Breast epithelium (tissue), 4 donors: Measurements from ENCODE around the gene MAP3K19. TPM values are rescaled to one million over a fixed set of nuclear protein-coding genes. Genes with fewer than 3 reads are reported as not detected.
"Not testable (repeated sequence)": the region's sequence is repeated elsewhere in the genome, so short reads cannot be mapped to it uniquely, and the experiment has no call there.

ENCODE experiments used
- DNase-seq, 2 donors: peaks; one replicate each; pipeline ENCODE4 v3.0.0-alpha.2; 2019; ENCODE audit warnings: low spot score in 2 of 2
- H3K27ac ChIP-seq, 2 donors: fragments of 200-600 bp; sonication (generic) in 1 of 2; one replicate each; pipeline ENCODE4 v1.5.1; 2016 to 2019; ENCODE audit warnings: mild to moderate bottlenecking in 1 of 2
- H3K27me3 ChIP-seq, 2 donors: fragments of 200-600 bp; sonication (generic) in 1 of 2; one replicate each; pipeline versions ENCODE4 v1.5.1 to v1.6.0; 2017 to 2019; ENCODE audit warnings: control low read depth in 1 of 2, mild to moderate bottlenecking in 1 of 2
- H3K36me3 ChIP-seq: fragments of 200-600 bp; one replicate; pipeline ENCODE4 v1.5.1; 2019
- H3K4me1 ChIP-seq, 2 donors: fragments of 200-600 bp; sonication (generic); one replicate each; pipeline ENCODE4 v1.5.1; 2016 to 2019; ENCODE audit warnings: control low read depth in 1 of 2
- H3K4me3 ChIP-seq, 3 donors: fragments of 200-600 bp; sonication (generic); 1 replicate in 2 of 3; 2 replicates in 1 of 3; pipeline ENCODE4 v1.5.1; 2016 to 2019; ENCODE audit warnings: mild to moderate bottlenecking in 3 of 3, moderate library complexity in 2 of 3
- H3K9me3 ChIP-seq, 2 donors: fragments of 200-600 bp; sonication (generic) in 1 of 2; one replicate each; pipeline ENCODE4 v1.5.1; 2016 to 2019; ENCODE audit warnings: control low read depth in 1 of 2
- POLR2A ChIP-seq: fragments of 450-650 bp; IDR thresholded peaks from one replicate; pipeline ENCODE4 v1.6.1; 2016; ENCODE audit warnings: antibody characterized with exemption, mild to moderate bottlenecking, moderate library complexity
- POLR2AphosphoS5 ChIP-seq, 3 donors: sonication (generic); formaldehyde crosslinking; IDR thresholded peaks; one replicate each; pipeline ENCODE4 v1.6.1; 2017; ENCODE audit warnings: antibody characterized with exemption in 3 of 3
- intact Hi-C: fragments of 100-400 bp; cut with DNase I; formaldehyde crosslinking; loops from one replicate; pipeline ENCODE4 v1.15.1; 2023; ENCODE audit warnings: low total_unique reads
- total RNA-seq, 3 donors: library from RNA; depleted of rRNA; stranded (reverse); fragments of >200 nt; gene quantifications; one replicate each; pipeline ENCODE4 v1.1.0, GENCODE V29; 2016
- TF ChIP-seq, protein P1 (sequence below), 3 donors: fragments of 450-650 bp; IDR thresholded peaks; one replicate each; pipeline ENCODE4 v1.5.1; 2016 to 2017; ENCODE audit warnings: antibody characterized with exemption in 3 of 3, mild to moderate bottlenecking in 3 of 3, moderate library complexity in 3 of 3

MAP3K19 gene
- total RNA-seq, 3 donors from 2014 or later, result not detected

- Histone ChIP-seq H3K36me3 (no peaks in the 10 kb centered on the region), H3K4me3 (no peak overlapping the region), H3K4me1 (no peaks in the 10 kb centered on the region), H3K9me3 (no peaks in the 10 kb centered on the region), H3K27ac (no peak overlapping the region), H3K27me3 (no peaks in the 10 kb centered on the region)
- intact Hi-C loops, result no loop called here
- no peak for DNase-seq
- TF ChIP-seq, protein P1, sequence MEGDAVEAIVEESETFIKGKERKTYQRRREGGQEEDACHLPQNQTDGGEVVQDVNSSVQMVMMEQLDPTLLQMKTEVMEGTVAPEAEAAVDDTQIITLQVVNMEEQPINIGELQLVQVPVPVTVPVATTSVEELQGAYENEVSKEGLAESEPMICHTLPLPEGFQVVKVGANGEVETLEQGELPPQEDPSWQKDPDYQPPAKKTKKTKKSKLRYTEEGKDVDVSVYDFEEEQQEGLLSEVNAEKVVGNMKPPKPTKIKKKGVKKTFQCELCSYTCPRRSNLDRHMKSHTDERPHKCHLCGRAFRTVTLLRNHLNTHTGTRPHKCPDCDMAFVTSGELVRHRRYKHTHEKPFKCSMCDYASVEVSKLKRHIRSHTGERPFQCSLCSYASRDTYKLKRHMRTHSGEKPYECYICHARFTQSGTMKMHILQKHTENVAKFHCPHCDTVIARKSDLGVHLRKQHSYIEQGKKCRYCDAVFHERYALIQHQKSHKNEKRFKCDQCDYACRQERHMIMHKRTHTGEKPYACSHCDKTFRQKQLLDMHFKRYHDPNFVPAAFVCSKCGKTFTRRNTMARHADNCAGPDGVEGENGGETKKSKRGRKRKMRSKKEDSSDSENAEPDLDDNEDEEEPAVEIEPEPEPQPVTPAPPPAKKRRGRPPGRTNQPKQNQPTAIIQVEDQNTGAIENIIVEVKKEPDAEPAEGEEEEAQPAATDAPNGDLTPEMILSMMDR (IDR thresholded peaks at IDR 0.05), result no peak
- TF ChIP-seq POLR2A, result no peak
- no peak for TF ChIP-seq POLR2AphosphoS5 (IDR thresholded peaks at IDR 0.05)
Measured at GRCh38 chr2:134982603-134983002, 64.6 kb downstream of the MAP3K19 start.

- no peak overlapping the region for H3K4me3 ChIP-seq
- intact Hi-C loops, result no loop called here
- no peak for TF ChIP-seq POLR2A
Measured at GRCh38 chr2:134980639-134981038, 66.6 kb downstream of the MAP3K19 start.

DNA sequence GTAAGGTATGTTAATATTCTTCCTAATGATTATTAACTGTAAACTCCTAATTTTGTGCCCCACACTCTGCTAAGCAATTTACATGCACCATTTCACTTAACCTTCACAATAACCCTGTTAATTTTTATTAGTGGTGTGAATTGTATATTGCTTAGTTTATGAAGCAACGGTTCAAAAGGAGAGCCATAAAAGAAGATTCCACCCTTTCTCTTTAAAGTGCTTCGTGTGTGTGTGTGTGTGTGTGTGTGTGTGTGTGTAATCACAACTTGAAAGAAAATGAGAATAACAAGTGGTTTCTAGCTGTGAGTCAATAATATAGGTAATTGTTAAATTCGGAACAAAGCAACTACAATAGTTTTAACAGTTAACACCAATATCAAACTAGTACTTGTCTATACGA is 68.0 kb downstream of the MAP3K19 start:
- H3K27ac ChIP-seq, result no peak overlapping the region
- peaks cover 0 to 7% of the 10 kb centered on the region in 2 donors for H3K9me3 ChIP-seq
- H3K4me3 ChIP-seq, result no peak overlapping the region
- no peaks in the 10 kb centered on the region for H3K27me3 ChIP-seq
- no peak for DNase-seq
- TF ChIP-seq POLR2AphosphoS5 (IDR thresholded peaks at IDR 0.05) (no peak), POLR2A (no peak)
- TF ChIP-seq, protein P1 (IDR thresholded peaks at IDR 0.05), result no peak
- intact Hi-C loops, result no loop called here
- no peaks in the 10 kb centered on the region for H3K36me3 ChIP-seq
- no peaks in the 10 kb centered on the region for H3K4me1 ChIP-seq

More at GRCh38 chr2:134980639-134981038, 66.6 kb downstream of the MAP3K19 start:
- H3K36me3 ChIP-seq, result no peaks in the 10 kb centered on the region
- H3K9me3 ChIP-seq, result no peaks in the 10 kb centered on the region
- H3K27me3 ChIP-seq, result no peaks in the 10 kb centered on the region
- no peak for DNase-seq
- H3K4me1 ChIP-seq, result no peaks in the 10 kb centered on the region
- no peak overlapping the region for H3K27ac ChIP-seq

DNA sequence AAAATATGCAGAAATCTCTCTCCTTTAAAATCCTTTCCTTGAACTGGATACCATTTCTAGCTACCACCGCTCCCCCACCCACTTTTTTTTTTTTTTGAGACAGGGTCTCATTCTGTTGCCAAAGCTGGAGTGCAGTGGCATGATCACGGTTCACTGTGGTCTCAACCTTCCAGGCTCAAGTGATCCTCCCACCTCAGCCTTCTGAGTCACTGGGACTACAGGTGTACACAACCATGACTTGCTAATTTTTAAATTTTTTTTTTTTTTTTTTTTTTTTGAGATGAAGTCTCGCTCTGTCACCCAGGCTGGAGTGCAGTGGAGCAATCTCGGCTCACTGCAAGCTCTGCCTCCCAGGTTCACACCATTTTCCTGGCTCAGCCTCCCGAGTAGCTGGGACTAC is 70.1 kb downstream of the MAP3K19 start:
- intact Hi-C loops, DNase-seq, H3K4me3 ChIP-seq, H3K27ac ChIP-seq, H3K27me3 ChIP-seq, H3K4me1 ChIP-seq, H3K36me3 ChIP-seq: not testable (repeated sequence)
- peaks cover 3 to 13% of the 10 kb centered on the region in 2 donors for H3K9me3 ChIP-seq

GRCh38 chr2:134976074-134976702 is 71.1 kb downstream of the MAP3K19 start:
- Histone ChIP-seq H3K36me3 (no peaks in the 10 kb centered on the region), H3K27ac (no peak overlapping the region), H3K27me3 (no peaks in the 10 kb centered on the region), H3K4me3 (no peak overlapping the region), H3K4me1 (no peaks in the 10 kb centered on the region), H3K9me3 (peaks cover 3 to 13% of the 10 kb centered on the region in 2 donors)
- no peak for TF ChIP-seq POLR2AphosphoS5 (IDR thresholded peaks at IDR 0.05)
- no peak for TF ChIP-seq POLR2A
- TF ChIP-seq, protein P1 (IDR thresholded peaks at IDR 0.05), result no peak
- intact Hi-C loops, result no loop called here
- no peak for DNase-seq

- TF ChIP-seq, protein P1 (IDR thresholded peaks at IDR 0.05), result no peak
- TF ChIP-seq POLR2AphosphoS5 (IDR thresholded peaks at IDR 0.05) (no peak), POLR2A (no peak)
- DNase-seq, result no peak
- intact Hi-C loops, result no loop called here
- Histone ChIP-seq H3K9me3 (peaks cover 3 to 13% of the 10 kb centered on the region in 2 donors), H3K27ac (no peak overlapping the region), H3K27me3 (no peaks in the 10 kb centered on the region), H3K4me3 (no peak overlapping the region), H3K36me3 (no peaks in the 10 kb centered on the region), H3K4me1 (no peaks in the 10 kb centered on the region)
Measured at GRCh38 chr2:134975281-134976009, 71.8 kb downstream of the MAP3K19 start.
